GM12874 (cell line): ENCODE results near the gene RALGAPA2.

Experiments
- TF ChIP-seq, protein P1 (sequence below): IDR thresholded peaks from 2 replicates; pipeline ENCODE4 v1.5.1; 2011; ENCODE audit warnings: low read depth, mild to moderate bottlenecking, control low read depth, low read length, moderate library complexity; ENCODE audit not compliant: insufficient read depth

RALGAPA2 gene

DNA sequence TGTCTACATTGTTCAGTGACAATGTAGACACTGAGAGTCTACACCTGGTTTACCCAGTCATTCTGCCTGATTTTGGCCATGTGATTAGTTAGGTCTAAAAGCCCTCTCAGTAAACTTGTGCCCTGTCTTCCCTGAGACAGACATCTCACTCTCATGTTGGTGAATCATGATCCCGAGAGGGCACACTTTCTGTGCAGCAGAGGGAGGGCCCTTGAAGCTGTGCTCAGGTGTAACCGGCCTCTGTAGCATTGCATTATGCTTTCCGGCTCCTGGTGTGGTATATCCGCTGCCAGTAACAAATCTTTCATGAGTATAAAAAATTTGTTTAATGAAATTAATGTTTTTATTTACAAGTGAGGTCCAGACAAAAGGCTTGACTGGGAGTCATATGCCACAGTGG lies 85.0 kb downstream of the RALGAPA2 start:
- TF ChIP-seq, protein P1, sequence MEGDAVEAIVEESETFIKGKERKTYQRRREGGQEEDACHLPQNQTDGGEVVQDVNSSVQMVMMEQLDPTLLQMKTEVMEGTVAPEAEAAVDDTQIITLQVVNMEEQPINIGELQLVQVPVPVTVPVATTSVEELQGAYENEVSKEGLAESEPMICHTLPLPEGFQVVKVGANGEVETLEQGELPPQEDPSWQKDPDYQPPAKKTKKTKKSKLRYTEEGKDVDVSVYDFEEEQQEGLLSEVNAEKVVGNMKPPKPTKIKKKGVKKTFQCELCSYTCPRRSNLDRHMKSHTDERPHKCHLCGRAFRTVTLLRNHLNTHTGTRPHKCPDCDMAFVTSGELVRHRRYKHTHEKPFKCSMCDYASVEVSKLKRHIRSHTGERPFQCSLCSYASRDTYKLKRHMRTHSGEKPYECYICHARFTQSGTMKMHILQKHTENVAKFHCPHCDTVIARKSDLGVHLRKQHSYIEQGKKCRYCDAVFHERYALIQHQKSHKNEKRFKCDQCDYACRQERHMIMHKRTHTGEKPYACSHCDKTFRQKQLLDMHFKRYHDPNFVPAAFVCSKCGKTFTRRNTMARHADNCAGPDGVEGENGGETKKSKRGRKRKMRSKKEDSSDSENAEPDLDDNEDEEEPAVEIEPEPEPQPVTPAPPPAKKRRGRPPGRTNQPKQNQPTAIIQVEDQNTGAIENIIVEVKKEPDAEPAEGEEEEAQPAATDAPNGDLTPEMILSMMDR, result no peak

DNA sequence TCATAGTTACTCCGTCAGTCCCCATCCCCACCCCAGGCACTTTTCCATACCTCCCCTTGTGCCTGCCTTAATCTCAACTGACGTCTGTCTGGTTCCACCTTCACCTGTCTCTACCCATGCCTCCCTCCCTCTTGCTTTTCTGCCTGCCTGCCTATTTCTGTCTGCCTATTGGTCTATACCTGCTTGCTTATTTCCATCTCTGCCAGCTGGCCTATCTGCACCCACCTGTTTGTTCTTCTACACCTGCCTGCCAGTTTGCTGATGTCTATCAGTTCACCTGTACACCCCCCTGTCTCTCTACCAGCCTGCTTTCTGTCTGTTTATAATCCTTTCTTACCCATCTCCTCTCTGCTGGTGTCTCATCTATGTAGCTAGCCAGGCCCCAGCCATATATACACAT lies 87.5 kb downstream of the RALGAPA2 start:
- TF ChIP-seq, protein P1, result no peak

DNA sequence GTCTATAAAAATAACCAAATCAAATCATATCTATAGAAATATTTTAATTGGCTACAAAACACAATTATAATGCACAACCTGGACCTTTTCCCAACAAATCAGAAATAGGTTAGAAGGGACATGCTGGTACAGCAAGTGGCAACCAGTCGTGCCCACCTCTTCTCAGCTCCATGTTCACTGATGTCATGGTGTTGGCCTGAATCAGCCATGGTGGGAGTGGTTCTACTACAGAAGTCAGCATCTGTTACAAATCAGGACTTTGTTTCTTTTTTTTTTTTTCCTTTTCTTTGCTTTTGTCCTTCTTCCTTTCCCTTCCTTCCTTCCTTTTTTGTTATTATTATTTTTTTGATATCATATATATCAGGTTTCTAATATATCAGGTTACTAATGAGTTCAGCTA lies 91.2 kb downstream of the RALGAPA2 start:
- TF ChIP-seq, protein P1, result no peak

DNA sequence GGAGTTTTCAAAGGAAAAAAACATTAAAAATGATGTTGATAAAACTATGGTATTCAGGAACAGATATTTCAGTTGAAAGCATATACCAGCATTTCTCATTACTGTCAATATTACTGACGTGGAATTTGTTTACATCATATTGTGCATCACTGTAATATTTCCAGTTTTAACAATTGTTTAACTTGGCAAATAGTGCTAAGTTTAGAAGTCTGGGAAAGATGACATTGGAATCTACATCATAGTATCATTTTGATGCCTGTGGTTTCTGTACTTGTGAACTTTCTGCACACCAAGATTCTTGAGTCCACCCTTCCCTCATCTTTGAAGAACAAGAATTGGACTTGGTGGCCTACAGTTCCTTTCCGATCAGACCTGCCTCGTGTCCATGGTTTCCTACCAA lies 98.1 kb downstream of the RALGAPA2 start:
- TF ChIP-seq, protein P1, result no peak

DNA sequence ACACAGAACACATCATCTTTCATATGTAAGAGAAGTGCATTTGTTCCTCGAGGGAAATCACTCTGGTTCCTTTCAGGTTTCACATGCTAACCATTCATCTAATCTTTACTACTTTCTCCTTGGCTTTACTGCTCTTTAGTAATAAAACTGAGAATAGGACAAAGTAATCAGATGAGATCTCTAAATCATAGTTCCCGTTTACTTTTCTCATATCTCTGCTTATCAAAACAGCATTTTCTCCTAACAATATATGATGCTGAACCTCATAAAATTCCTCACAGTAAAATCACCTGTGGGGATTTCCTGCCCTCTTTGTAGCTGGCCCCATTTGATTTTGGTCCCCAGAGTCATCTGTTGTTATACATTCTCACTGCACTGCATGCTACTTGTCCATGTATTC lies 100.2 kb downstream of the RALGAPA2 start:
- TF ChIP-seq, protein P1, result no peak

DNA sequence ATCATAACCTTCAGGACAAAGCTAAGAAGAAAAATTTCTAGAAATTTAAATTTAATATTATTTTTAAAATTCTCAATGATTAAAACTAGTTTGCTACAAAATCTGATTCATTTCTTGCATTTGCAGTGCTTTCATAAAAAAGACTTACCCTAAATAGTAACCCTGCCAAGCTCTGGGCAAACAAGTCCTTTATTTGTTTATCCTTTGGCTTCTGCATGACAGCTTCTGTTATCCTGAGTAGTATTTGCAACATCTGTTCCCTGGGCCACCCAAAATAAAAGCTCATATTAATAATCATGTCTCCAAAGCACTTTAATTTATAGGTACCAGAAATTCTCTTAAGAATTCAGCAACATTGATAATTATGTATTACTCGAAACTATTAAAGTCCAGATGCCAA lies 101.3 kb downstream of the RALGAPA2 start:
- TF ChIP-seq, protein P1, result no peak

DNA sequence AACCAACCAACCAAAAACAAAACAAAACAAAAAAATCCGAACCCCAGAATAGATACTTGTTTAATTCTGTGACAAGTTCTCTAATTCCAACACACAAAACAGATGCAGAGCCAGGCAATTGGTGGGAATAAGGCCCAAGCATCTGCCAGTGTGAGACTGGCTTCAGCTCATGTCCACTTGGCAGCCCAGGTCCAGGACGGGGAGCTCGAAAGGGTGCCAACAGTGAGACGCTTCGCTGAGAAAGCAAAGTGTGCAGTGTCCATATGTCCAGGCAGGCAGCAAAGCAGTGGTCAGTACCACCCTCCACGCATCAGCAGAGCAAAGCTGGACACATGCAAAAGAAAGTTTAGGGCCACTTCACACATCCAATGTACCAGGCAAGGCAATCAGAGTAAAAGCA lies 102.9 kb downstream of the RALGAPA2 start:
- TF ChIP-seq, protein P1, result no peak

DNA sequence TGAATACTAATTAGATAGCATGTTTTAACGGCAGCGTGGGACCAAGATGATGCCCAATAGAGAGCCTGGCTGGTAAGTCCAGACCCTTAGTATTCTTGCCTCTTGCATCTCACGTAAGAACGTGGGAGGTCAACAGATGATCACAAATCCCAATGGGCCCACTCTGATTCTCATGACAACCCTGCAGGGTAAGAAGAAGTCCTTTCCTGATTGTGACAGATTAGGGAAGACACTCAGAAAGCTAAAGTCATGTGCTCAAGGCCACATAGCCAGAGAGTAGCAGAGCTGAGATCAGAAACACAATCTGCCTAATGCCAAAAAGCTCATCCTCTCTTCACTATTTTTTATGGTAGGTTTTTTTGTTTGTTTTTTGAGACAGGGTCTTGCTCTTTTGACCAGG lies 103.8 kb downstream of the RALGAPA2 start:
- TF ChIP-seq, protein P1, result no peak
